SK-N-MC (cell line): Measurements from ENCODE around the gene LARGE1.

Source experiments
- EZH2 ChIP-seq: fragments of 200-600 bp; sonication (generic); IDR thresholded peaks from one replicate; pipeline ENCODE4 v1.6.1; 2017; ENCODE audit warnings: antibody characterized with exemption
- FOXP2 ChIP-seq: optimal IDR thresholded peaks from 2 replicates; pipeline ENCODE3; 2011; ENCODE audit warnings: mild to moderate bottlenecking, moderate library complexity; ENCODE audit not compliant: insufficient read depth; ENCODE audit errors: extremely low read length, control extremely low read depth
- POLR2AphosphoS5 ChIP-seq: IDR thresholded peaks from 2 replicates; pipeline ENCODE4 v1.6.1; 2012; ENCODE audit warnings: mild to moderate bottlenecking, low read depth, low read length, borderline replicate concordance

GRCh38 chr22:33362702-33363101 is 557.6 kb downstream of the LARGE1 start:
- TF ChIP-seq EZH2 = no peak
- no peak for TF ChIP-seq POLR2AphosphoS5
- TF ChIP-seq FOXP2 = no peak
